LNCaP clone FGC (cell line): ENCODE results near the gene TTC7B.

Source experiments
- DNase-seq: peaks from one replicate; pipeline ENCODE4 v3.0.0-alpha.2; 2011; ENCODE audit warnings: low read depth
- H3K4me3 ChIP-seq: 2 replicates; pipeline ENCODE4 v1.5.1; 2011; ENCODE audit warnings: mild to moderate bottlenecking, low read depth, low read length, control low read depth
- CTCF ChIP-seq: IDR thresholded peaks from 2 replicates; pipeline ENCODE4 v1.5.1; 2012; ENCODE audit warnings: mild to moderate bottlenecking; ENCODE audit not compliant: control insufficient read depth, insufficient read depth; ENCODE audit errors: extremely low read depth

The TTC7B gene

GRCh38 chr14:90696720-90697119, 119.5 kb downstream of the TTC7B start:
- no peak for TF ChIP-seq CTCF
- H3K4me3 ChIP-seq, result no peak overlapping the region

GRCh38 chr14:90695997-90696660, 120.1 kb downstream of the TTC7B start:
- no peak for TF ChIP-seq CTCF
- DNase-seq, result no peak

More at GRCh38 chr14:90696720-90697119, 119.5 kb downstream of the TTC7B start:
- no peak for DNase-seq

GRCh38 chr14:90693413-90693812, 122.8 kb downstream of the TTC7B start:
- no peak overlapping the region for H3K4me3 ChIP-seq
- no peak for TF ChIP-seq CTCF
- DNase-seq, result no peak

More at GRCh38 chr14:90695997-90696660, 120.1 kb downstream of the TTC7B start:
- no peak overlapping the region for H3K4me3 ChIP-seq

GRCh38 chr14:90692826-90693225, 123.4 kb downstream of the TTC7B start:
- TF ChIP-seq CTCF, result no peak
- DNase-seq, result no peak
- no peak overlapping the region for H3K4me3 ChIP-seq

- no peak overlapping the region for H3K4me3 ChIP-seq
- no peak for TF ChIP-seq CTCF
- DNase-seq, result no peak
These were observed 124.2 kb downstream of the TTC7B start for GRCh38 chr14:90692061-90692460.

- TF ChIP-seq CTCF, result no peak
- DNase-seq, result no peak
- no peak overlapping the region for H3K4me3 ChIP-seq
These were observed 124.6 kb downstream of the TTC7B start for GRCh38 chr14:90691627-90692026.

- no peak for TF ChIP-seq CTCF
- H3K4me3 ChIP-seq, result no peak overlapping the region
- DNase-seq, result no peak
These were observed 128.6 kb downstream of the TTC7B start for GRCh38 chr14:90687680-90688079.
